ENCODE data around the gene WNT8B.

GRCh38 chr10:100508691-100509150 lies 45.9 kb downstream of the WNT8B start:
- TF ChIP-seq POLR2A (IDR thresholded peaks at IDR 0.05): no peak
- TF ChIP-seq, protein P1, sequence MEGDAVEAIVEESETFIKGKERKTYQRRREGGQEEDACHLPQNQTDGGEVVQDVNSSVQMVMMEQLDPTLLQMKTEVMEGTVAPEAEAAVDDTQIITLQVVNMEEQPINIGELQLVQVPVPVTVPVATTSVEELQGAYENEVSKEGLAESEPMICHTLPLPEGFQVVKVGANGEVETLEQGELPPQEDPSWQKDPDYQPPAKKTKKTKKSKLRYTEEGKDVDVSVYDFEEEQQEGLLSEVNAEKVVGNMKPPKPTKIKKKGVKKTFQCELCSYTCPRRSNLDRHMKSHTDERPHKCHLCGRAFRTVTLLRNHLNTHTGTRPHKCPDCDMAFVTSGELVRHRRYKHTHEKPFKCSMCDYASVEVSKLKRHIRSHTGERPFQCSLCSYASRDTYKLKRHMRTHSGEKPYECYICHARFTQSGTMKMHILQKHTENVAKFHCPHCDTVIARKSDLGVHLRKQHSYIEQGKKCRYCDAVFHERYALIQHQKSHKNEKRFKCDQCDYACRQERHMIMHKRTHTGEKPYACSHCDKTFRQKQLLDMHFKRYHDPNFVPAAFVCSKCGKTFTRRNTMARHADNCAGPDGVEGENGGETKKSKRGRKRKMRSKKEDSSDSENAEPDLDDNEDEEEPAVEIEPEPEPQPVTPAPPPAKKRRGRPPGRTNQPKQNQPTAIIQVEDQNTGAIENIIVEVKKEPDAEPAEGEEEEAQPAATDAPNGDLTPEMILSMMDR (IDR thresholded peaks at IDR 0.05 in 8 of 11, conservative IDR thresholded peaks at IDR 0.05 in 3 of 11): peak in 9 of 11 experiments; percentile 28 to 69 (median 51)
- TF ChIP-seq POLR2AphosphoS5 (IDR thresholded peaks at IDR 0.05): no peak
